MM.1S (cell line): ENCODE data around the gene ERI3.

Source experiments
- DNase-seq: peaks from one replicate; pipeline ENCODE4 v3.0.0-alpha.2; 2015
- H2AFZ ChIP-seq: fragments of 300-600 bp; sonication (generic); 2 replicates; pipeline ENCODE4 v1.6.0; 2016; ENCODE audit warnings: antibody characterized with exemption, low read length
- H3F3A ChIP-seq: fragments of 300-600 bp; sonication (generic); 2 replicates; pipeline ENCODE4 v1.6.1; 2016; ENCODE audit warnings: mild to moderate bottlenecking, antibody characterized with exemption, low read length, moderate library complexity, mixed read lengths; ENCODE audit not compliant: insufficient read depth
- H3K27ac ChIP-seq: fragments of 300-600 bp; sonication (generic); 2 replicates; pipeline ENCODE4 v1.5.1; 2016; ENCODE audit warnings: mild to moderate bottlenecking, low read length
- H3K27me3 ChIP-seq: fragments of 300-600 bp; sonication (generic); replicated peaks from 2 replicates; pipeline ENCODE4 v1.6.0; 2016; ENCODE audit warnings: low read length; ENCODE audit not compliant: insufficient read depth
- H3K36me3 ChIP-seq: fragments of 300-600 bp; sonication (generic); replicated peaks from 2 replicates; pipeline ENCODE4 v1.6.1; 2016; ENCODE audit warnings: mild to moderate bottlenecking, low read length, mixed read lengths; ENCODE audit not compliant: insufficient read depth
- H3K4me1 ChIP-seq: fragments of 300-600 bp; sonication (generic); 2 replicates; pipeline ENCODE4 v1.6.1; 2016; ENCODE audit warnings: low read length, mixed read lengths
- H3K4me2 ChIP-seq: fragments of 300-600 bp; sonication (generic); 2 replicates; pipeline ENCODE4 v1.6.0; 2016; ENCODE audit warnings: low read depth, low read length
- H3K4me3 ChIP-seq: fragments of 300-600 bp; sonication (generic); 2 replicates; pipeline ENCODE4 v1.5.1; 2016; ENCODE audit warnings: low read length, mixed read lengths
- H3K79me2 ChIP-seq: fragments of 300-600 bp; sonication (generic); 2 replicates; pipeline ENCODE4 v1.6.1; 2016; ENCODE audit warnings: mixed run types, low read length, mixed read lengths
- H3K9ac ChIP-seq: fragments of 300-600 bp; sonication (generic); 2 replicates; pipeline ENCODE4 v1.6.1; 2016; ENCODE audit warnings: low read length, mixed read lengths
- H3K9me2 ChIP-seq: fragments of 300-600 bp; sonication (generic); replicated peaks from 2 replicates; pipeline ENCODE4 v1.6.1; 2016; ENCODE audit warnings: mild to moderate bottlenecking, low read length, mixed read lengths; ENCODE audit not compliant: insufficient read depth
- H3K9me3 ChIP-seq: fragments of 300-600 bp; sonication (generic); replicated peaks from 2 replicates; pipeline ENCODE4 v1.6.1; 2016; ENCODE audit warnings: mild to moderate bottlenecking, low read length, mixed read lengths; ENCODE audit not compliant: insufficient read depth
- H4K20me1 ChIP-seq: fragments of 300-600 bp; sonication (generic); 2 replicates; pipeline ENCODE4 v1.6.1; 2016; ENCODE audit warnings: mild to moderate bottlenecking, low read length, moderate library complexity, mixed read lengths; ENCODE audit not compliant: insufficient read depth
- CTCF ChIP-seq: fragments of 300-600 bp; sonication (generic); IDR thresholded peaks from 2 replicates; pipeline ENCODE4 v1.5.1; 2016; ENCODE audit warnings: antibody characterized with exemption, low read length, mixed read lengths
- EZH2 ChIP-seq: fragments of 300-600 bp; sonication (generic); optimal IDR thresholded peaks from 2 replicates; pipeline ENCODE3; 2017; ENCODE audit warnings: low read depth, mild to moderate bottlenecking, antibody characterized with exemption, low read length, mixed read lengths
- EZH2phosphoT487 ChIP-seq: fragments of 300-600 bp; sonication (generic); IDR thresholded peaks from 2 replicates; pipeline ENCODE4 v1.6.1; 2018; ENCODE audit warnings: antibody characterized with exemption, low read length

Gene ERI3

GRCh38 chr1:44227211-44227610 lies 127.8 kb downstream of the ERI3 start:
- H3K9me3 ChIP-seq: no peaks in the 10 kb centered on the region
- no peaks in the 10 kb centered on the region for H3K36me3 ChIP-seq
- no peak overlapping the region for H3K4me2 ChIP-seq
- H3K9me2 ChIP-seq: no peaks in the 10 kb centered on the region
- H3K27me3 ChIP-seq: no peaks in the 10 kb centered on the region
- H4K20me1 ChIP-seq: no peaks in the 10 kb centered on the region
- H3K79me2 ChIP-seq: no peaks in the 10 kb centered on the region
- DNase-seq: no peak
- no peak overlapping the region for H2AFZ ChIP-seq
- H3K4me3 ChIP-seq: no peak overlapping the region
- H3K4me1 ChIP-seq: no peaks in the 10 kb centered on the region
- H3K27ac ChIP-seq: no peak overlapping the region
- H3F3A ChIP-seq: no peaks in the 10 kb centered on the region
- no peak for TF ChIP-seq EZH2phosphoT487
- no peak for TF ChIP-seq CTCF
- no peak for TF ChIP-seq EZH2
- H3K9ac ChIP-seq: no peak overlapping the region

- Histone ChIP-seq H2AFZ (no peak overlapping the region), H4K20me1 (no peaks in the 10 kb centered on the region), H3K27me3 (no peaks in the 10 kb centered on the region), H3K36me3 (no peaks in the 10 kb centered on the region), H3K4me1 (no peaks in the 10 kb centered on the region), H3K9me3 (no peaks in the 10 kb centered on the region), H3K4me3 (no peak overlapping the region), H3K27ac (no peak overlapping the region), H3K4me2 (no peak overlapping the region), H3F3A (no peaks in the 10 kb centered on the region), H3K9me2 (no peaks in the 10 kb centered on the region), H3K9ac (no peak overlapping the region), H3K79me2 (no peaks in the 10 kb centered on the region)
- DNase-seq: no peak
- TF ChIP-seq EZH2 (no peak), CTCF (no peak), EZH2phosphoT487 (no peak)
These were observed 129.3 kb downstream of the ERI3 start for GRCh38 chr1:44225761-44226160.

GRCh38 chr1:44223187-44223610 lies 131.9 kb downstream of the ERI3 start:
- no peak overlapping the region for H3K4me2 ChIP-seq
- no peak overlapping the region for H3K27ac ChIP-seq
- no peaks in the 10 kb centered on the region for H3K4me1 ChIP-seq
- no peak overlapping the region for H3K9ac ChIP-seq
- H3K4me3 ChIP-seq: no peak overlapping the region
- no peaks in the 10 kb centered on the region for H3K9me3 ChIP-seq
- no peaks in the 10 kb centered on the region for H3K79me2 ChIP-seq
- H4K20me1 ChIP-seq: no peaks in the 10 kb centered on the region
- no peaks in the 10 kb centered on the region for H3K9me2 ChIP-seq
- no peaks in the 10 kb centered on the region for H3F3A ChIP-seq
- H3K27me3 ChIP-seq: no peaks in the 10 kb centered on the region
- no peak overlapping the region for H2AFZ ChIP-seq
- TF ChIP-seq EZH2phosphoT487 (no peak), EZH2 (no peak), CTCF (no peak)
- no peaks in the 10 kb centered on the region; the same call in 1 of the 2 replicates for H3K36me3 ChIP-seq
- DNase-seq: no peak
